HG03066 (cell line): ENCODE data around the gene ENTR1.

Experiments used
- ATAC-seq: cut with Tn5 transposase; IDR thresholded peaks from one replicate; pipeline ENCODE4 v1.9.1; 2021; ENCODE audit warnings: low read depth; ENCODE audit not compliant: unreplicated experiment

Gene ENTR1

DNA sequence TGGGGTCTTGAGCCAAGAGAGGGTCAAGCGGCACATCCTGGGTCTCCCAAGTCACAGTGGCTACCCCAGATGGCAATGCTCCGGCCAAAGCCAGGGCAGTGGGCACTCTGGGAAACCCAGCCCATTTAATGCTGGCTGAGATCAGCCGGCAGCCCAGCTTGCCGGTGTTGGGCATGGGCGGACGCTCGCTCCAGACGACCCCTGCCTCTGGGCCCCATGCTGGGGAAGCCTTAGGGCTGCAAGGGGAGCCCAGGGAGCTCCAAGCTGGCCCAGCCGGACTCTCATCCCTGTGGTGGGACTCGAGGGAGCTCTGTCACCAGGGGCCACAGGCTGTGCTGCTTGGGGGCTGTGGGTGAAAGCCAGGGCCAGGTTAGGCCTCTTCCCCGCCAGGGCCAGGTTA is 31.0 kb downstream of the ENTR1 start:
- no peak for ATAC-seq

DNA sequence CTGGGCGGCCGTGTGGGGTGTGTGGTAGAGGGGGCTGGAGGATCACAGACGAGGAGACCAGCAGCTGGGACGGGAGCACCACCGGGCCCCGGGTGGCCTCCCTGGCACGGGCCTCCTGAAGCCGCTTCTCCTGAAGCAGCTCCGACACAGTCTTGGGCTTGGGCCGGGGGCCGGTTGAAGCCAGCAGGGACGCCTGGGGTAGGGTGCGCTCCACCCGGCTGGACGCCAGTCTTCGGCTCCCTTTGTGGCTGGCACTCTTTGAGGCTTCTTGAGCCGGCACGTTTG is 31.5 kb downstream of the ENTR1 start:
- no peak for ATAC-seq

DNA sequence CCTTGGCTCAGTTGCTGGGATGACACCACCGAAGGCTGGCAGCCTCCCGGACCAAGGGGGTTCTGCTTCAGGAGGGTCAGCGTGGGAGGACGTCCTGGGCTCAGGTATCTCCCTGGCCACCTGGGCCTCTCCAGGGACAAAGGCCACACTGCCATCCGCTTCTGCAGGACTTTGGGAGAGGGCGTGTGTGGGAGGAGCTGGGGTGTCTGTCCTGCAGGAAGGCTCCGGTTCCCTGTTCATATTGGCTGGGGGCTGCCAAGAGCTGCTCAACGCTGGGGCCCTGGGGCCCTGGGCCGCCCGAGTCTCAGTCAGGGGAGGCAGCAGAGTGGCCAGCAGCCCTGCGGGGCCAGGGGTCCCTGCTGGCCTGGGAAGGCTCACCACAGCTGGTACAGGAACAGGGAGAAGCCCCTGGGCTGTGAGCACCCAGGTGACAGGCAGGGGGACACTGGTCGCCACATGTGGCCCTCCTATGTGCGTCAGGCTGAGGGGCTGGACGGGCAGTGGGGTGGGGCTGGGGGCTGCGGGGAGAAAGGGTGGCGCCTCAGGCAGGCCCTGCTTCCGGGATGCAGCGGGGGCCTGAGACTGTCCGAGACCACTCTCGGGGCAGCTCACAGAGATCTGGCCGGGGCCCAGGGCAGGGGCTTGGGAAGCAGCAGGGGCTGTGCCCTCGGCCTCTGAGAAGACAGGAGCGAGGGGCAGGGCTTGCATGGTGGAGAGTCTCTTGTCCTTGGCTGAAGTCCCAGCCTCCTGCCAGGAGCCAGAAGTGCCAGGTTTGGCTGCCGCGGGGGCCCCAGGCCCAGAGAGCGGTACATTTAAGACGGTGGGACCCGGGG is 32.0 kb downstream of the ENTR1 start:
- ATAC-seq, result no peak

DNA sequence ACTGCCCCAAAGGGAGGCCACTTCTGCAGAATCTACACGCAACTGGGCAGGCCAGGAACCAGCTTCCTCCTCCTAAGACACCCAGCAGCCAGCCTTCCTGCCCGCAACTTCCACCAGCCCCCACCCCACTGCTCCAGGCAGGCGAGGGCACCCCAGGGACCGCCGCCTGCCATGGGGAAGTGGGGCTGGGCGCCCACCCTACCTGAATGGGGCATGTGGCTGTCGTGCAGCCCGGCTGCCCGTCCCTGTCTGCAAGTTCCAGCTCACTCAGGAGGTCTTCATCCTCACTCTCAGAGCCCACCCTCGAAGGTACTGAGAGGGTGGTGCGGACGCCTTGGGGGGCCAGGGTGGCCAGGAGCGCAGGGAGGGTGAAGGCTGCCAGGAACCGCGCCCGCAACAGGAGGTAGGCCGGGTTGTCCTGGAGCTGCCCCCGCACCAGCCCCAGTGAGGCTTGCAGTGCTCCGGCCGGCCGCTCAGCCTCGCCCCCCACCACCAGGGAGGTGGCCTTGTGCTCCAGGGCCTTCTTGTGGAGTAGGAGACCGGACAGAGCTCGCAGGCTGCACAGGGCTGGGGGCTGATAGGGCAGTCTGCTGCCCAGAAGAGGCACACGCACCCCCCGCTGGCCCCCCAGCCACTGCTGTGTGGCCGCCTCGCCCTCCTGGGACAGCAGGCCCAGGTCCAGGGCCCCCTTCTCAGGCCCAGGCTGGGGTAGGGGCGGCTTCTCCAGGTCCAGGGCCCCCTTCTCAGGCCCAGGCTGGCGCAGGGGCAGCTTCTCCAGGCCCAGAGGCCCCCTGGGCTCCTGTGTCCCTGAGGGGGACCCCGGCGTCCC is 32.9 kb downstream of the ENTR1 start:
- ATAC-seq, result no peak

DNA sequence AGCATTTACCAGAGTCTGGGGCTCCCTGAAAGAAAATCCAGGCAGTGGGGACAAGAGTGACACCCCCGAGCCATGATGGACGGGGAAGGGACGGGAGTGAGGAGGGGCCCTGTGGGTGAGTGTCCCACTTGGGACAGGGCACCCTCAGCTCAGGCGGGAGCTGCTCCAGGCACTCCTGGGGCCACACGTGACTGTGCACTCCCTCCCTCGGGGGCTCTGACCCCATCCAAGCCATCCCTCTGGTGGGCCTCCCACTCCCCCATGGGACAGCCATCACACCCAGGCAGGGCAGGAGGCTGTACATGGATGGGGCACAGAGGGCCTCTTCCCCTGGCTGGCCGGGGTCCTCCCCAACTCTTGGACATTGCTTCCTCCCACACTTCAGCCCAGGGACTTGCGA is 34.0 kb downstream of the ENTR1 start:
- ATAC-seq, result no peak

DNA sequence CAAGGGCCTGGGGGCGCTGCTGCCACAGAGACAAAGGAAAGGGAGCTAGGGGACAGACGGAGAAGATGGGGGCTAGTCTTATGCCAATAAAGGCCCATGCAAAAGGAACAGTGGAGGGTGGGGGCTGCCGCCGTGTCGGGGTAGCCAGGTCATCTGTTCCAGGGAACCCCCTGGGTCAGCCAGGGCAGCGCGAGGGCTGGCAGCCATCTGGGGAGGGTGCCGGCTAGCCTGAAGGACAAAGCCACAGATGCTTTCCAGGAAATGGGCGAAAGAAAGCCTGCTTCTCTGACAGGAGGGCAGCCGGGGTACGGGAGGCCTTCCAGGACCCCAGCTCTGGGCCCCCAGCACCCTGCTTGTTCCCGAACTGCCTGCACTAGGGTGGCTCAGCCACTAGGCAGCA is 35.3 kb downstream of the ENTR1 start:
- ATAC-seq, result no peak

DNA sequence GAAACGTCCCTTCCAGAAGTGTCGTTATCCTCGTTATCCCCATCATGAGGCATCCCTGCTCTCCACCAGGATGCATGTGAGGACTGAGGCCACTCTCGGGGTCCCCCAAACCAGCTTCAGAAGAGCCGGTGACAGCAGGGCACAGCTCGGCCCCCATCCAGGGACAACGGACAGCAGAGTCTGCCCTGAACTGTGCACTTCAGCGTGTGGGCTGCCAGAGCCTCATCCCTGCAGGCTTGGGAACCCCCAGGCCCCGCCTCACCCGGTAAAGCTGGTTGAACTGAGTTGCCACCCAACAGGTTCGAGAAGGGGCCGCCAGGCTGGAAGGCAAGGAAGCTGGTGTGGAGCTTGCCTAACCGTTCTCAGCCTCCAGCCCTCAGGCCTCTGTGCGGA is 36.2 kb downstream of the ENTR1 start:
- ATAC-seq, result no peak

DNA sequence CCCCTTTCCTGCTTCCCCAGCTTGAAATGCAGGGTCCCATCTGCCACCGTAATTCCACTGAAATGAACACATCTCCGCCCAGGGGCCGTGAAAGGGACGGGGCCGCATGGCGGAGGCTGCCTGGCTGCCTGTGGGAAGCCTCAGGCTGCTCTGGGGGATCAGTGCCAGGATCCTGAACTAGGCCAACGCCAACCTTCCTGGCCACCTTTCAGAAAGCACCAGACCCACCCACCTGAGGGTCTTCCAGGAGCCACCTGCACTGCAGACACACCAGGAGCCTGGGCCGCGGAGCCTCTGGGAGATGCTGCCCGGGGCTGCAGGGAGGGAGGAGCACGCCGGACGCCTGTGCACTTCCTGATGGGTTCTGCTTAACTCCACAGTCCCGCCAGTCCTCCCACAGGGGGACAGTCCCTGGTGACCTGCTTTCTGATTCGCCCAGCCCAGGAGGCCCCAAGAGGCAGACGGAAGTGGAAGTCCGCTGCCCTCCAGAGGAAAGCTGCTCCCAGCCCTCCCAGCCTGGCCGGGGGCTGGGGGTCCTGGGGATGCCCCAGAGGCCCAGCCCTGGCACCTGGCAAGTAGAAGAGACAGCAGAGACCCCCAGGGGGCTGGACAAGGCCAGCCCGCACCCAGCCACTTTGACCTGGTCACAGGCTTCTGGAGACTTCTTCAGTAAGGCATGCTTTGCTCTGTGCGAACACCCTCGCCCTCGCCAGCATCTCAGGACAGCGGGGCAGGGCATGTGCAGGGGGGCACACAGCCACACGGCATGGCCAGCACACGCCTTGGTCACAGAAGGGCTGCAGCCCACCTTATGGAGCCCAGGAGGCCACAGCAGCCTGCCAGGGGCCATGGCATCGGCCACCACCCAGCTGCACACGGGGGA is 36.9 kb downstream of the ENTR1 start, which contains the start of gene CARD9:
CARD9 (minus strand) TSS at position 370 of the 883 bp plus-strand sequence. CDS start 1,591 bp downstream, outside the sequence.
- ATAC-seq, result no peak

DNA sequence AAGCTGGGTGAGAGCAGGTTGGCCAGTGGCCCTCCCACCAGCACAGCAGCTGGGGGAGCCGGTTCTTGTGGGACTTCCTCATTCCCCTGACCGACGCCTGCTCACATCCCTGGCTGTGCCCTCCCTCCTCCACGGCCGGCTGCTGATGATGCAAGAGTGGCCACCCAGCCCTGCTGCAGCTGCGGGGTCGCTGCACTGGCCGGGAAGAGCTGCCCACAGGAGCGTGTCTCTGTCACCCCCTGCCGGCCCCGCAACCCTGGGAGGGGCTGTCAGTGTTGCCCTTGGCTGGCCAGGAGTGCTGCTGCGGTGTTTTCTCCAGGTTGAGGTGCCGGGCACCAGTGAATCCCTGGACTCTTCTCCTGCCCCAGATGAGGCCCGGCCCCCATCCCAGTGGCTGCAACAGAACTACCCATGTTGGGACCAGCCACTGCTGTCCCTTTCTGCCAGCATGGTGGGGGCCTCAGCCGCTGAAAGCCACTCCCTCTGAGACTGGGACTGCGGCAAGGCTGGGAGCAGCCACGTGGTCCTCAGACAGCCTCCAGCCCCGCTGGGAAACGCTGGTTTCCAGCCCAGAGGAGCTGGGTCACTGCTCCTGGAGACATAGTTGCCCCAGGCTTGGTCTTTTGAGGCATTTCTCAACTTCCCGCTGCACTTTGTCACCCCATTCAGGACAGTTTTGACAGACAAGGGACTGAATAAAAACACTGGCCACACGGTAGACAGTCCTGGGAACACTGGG is 37.7 kb downstream of the ENTR1 start:
- ATAC-seq, result no peak

DNA sequence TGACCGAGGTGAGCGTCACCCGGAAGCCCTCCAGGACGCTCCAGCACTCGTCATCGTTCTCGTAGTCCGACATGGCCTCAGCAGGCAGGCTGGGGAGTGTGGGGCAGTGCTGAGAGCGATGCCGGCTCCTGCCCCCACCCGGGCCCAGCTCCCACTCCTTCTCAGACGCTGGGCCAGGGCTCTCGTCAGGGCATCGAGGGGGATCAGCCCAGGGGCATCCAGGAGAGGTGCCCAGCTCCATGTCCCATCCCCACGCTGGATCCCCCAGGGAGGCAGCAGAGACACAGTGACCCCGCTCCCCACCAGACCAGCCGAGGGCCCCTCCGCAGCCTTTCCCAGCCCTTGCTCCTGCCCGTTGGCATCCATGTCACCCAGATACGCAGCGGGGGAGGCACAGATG is 38.4 kb downstream of the ENTR1 start:
- ATAC-seq, result no peak

DNA sequence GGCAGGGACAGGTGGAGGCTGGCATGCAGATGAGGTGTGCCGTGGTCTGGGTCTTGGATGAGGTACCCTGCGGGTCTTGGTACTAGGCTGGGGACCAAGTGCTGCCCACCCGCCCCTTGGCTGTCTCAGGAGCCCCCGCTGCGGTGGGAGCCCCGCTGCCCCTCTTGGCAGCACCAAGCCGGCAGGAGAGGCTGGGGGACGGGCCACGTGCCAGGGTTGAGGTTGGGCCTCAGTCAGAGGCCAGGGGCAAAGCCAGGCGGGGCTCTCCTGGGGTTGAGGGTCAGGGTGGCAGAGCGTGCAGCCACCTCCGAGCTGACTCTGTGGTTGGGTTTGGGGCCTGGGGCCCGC is 38.9 kb downstream of the ENTR1 start:
- no peak for ATAC-seq

DNA sequence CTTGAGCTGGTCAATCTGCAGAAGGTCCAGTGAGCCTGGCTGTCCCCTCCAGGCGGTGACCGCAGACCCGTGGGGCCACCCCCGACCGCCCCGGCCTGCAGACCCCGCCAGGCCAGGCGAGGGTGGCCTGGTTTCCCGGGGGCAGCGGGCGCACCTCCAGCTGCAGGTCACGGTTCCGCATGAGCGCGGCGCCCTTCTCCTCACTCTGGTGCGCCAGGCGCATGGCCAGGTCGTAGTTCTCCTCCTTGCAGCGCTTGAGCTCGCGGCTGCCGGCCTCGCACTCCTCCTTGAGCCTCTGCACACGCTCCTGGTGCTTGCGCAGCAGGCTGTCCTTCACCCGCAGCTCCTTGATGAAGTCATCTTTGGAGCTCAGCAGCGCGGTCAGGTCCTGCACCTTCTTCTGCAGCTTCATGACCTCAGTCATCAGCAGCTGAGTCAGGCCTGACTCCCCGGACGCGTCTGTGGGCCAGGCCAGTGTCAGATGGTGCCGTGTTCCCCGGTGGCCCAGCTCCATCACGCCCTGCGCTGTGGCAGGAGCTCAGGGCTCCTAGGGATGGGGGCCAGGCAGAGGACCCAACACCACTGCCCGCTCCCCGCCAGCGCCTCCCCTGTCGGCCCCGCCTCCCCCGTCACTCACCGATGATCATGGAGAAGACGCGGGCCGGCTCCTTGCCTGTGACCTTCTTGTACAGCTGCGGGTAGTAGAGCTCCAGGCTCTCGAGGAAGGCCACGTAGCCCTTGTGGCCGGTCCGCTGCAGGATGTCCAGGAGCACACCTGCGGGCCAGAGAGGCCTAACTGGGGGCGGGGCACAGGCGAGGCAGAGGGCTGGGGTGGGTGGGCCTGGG is 39.5 kb downstream of the ENTR1 start:
- ATAC-seq, result no peak

DNA sequence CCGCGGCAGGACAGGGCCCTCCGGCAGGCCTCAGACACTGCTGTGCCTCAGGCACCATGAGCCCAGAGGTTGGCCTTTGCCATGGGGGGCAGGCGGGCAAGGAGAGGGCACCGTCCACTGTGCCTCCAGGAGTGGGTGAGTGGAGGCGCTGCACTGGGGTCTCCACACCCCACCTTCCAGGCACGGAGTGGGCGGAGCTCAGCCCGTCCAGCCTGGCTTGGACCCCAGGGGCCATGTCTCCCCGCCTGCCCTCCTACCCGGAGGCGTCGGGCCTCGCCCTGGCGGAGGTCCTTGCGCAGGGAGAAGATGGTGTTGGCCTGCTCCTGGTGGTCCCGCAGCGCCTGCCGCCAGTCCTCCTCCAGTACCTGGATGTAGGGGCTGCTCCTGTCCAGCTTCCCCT is 40.4 kb downstream of the ENTR1 start:
- ATAC-seq, result no peak

DNA sequence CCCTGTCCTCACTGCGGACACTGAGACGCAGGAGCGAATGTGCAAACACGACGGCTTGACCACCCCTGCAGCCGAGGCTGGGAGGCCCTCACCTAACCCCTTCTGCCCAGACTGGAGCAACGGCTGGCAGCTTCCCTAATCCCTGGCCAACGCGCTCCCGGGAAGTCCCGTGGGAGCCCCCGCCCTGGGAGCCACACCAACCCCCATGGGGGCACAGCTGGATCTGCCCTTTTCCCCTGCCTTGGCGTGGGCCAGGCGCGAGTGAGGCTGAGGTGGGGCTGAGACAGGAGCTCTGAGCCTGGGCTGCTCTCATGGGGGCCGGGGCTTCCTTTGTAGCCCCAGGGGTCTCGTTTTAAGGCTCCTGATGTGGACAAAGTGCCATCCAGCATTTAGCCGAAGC is 42.2 kb downstream of the ENTR1 start:
- no peak for ATAC-seq

DNA sequence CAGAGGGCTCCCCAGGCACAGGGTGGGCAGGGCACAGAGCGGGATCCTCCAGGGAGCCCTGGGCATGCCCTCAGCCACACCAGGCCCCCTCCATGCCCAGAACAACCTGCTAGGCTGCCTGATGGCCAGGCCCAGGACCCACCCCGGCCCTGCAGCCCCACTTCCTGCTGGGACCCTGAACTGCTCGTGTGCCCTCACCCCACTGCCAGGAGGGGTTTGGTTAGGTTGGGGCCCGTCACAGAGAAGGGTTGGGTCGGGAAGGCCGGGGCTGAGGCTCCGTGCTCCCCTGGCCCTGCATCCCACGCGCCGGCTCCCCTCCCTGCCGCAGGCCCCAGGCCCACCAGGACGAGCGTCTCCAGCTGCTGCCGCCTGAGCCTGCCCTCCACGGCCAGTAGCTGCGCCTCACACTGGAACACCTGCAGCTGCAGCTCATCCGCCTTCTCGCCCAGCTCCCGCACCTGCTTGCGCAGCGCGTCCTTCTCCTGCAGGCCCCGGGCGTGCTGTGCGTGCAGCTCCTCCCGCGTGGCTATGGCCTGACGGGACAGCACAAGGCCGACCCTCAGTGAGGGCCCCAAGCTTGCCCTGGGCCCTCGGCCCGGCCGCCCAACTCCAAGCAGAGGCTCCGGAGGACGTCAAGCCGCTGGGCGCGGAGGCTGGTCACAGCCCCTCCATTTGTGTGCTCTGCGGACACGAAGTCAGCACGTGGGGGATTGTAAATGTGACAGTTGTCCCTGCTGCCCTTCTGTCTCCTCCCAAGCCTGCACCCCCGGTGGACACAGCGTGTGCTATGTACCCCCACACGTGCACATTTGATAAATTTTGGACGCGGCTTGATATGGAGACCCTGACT is 42.9 kb downstream of the ENTR1 start:
- no peak for ATAC-seq

DNA sequence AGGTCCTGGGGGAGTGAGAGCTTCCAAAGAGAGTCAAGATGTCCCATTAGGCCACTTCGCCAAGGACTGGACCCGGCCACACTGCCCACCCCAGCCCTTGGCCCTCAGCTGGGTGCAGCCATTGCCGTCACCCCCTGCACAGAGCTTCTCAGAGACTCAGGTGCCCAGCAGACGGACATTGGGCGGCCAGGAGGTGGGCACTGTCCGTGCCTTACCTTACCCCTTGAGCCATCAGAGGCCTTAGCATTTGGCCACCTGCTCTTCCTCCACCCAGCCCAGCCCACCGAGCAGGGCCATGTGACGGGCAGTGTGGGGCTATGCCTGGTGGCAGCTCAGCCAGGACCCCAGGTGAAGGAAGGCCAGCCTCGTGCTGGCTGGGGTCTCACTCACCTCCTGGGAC is 43.6 kb downstream of the ENTR1 start:
- no peak for ATAC-seq

DNA sequence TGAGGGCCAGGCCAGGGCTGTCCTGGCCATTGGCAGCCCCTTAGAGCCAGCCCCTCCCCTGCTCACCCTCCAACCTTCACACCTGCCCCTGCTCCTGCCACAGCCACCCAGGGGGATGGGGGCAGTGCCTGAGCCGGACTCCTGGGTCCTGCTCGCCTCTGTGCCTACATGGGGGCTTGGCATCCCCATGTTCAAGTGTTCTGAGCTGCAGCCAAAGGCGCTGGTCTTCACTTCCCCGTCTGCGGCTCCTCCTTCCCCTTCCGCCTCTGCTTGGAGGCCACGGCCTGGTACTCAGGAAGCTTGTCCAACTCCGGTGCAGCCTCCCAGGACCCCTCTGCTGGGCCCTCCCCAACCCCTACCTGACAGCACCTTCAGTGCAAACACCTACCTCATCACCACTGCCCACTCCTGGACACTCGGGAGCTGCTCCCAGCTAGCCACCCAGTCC is 44.6 kb downstream of the ENTR1 start:
- ATAC-seq, result no peak

DNA sequence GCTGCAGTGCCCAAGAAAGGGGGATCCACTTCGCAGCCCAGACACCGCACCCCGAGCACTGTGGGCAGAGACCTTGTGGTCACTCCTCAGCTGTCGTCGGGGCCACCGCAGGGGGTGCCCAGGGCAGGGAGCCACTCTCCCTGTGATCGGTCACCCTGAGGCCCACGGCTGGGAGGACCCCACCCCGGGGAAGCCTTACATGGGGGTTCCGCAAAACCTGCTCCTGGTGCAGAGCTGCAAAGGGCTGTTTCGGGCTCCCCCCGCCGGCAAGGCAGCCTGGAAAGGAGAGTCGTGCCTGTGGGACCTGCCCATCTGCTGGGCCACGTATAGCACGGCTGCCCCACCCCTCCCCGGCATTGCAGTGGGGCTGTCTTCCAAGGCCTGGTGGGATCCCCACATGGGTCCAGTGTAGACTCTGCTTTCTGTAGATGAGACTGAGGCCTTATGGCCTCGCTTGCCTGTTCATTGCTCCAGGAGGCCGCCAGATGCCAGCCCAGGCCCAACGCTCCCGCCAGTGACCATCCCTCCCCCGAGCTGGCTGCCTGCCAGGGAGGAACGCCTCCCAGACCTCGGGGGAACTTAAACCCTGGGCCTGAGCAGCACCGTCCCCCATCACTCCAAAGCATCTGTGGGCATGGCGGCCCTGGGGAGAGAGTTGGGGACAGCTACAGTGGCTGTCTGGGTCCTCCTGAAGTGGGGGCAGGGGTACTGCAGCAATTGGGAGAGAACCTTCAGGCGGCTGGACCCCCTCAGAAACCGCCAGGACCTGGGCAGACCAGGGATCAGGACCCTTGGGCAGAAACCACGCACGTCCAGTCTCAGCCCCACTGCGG is 45.3 kb downstream of the ENTR1 start:
- ATAC-seq, result no peak
